ENCODE results near the gene NEK7. TPM values are rescaled to one million over a fixed set of nuclear protein-coding genes. Genes with fewer than 3 reads are reported as not detected.

The NEK7 gene
- 8.8 TPM for polyA plus RNA-seq (2013, experiment 1 of 2)
- 9.7 TPM for polyA plus RNA-seq (2013, experiment 2 of 2)

- Histone ChIP-seq H3K14ac (ENCODE audit: low read length) (no peak within 1 kb of the TSS), H3K79me1 (ENCODE audit: low read depth, low read length) (no peaks in the 10 kb centered on the region), H3K23ac (ENCODE audit: low read depth, low read length, poor library complexity) (peak within 1 kb of the TSS; percentile 77), H3K18ac (ENCODE audit: low read length) (peak within 1 kb of the TSS; percentile 95), H3K9me3 (replicated peaks in 1 of 2; ENCODE audit: control insufficient read depth in 2 of 2, insufficient read depth in 1 of 2, low read depth in 1 of 2, low read length in 2 of 2) (no peaks in the 10 kb centered on the region), H3K36me3 (replicated peaks in 1 of 2; ENCODE audit: control insufficient read depth in 2 of 2, insufficient read depth in 2 of 2, low read length in 2 of 2) (no peaks in the 10 kb centered on the region), H2AK5ac (ENCODE audit: low read depth, low read length) (no peak within 1 kb of the TSS), H2BK12ac (ENCODE audit: low read length) (no peak within 1 kb of the TSS), H3K27me3 (ENCODE audit: control insufficient read depth in 3 of 3, insufficient read depth in 3 of 3, low read depth in 1 of 3, low read length in 3 of 3) (no peaks in the 10 kb centered on the region), H3K27ac (replicated peaks; ENCODE audit: low read length) (peak within 1 kb of the TSS; percentile 81), H4K8ac (ENCODE audit: low read depth, low read length) (no peak within 1 kb of the TSS), H2BK15ac (ENCODE audit: low read length) (no peak within 1 kb of the TSS), H2AFZ (ENCODE audit: low read length) (peak within 1 kb of the TSS; percentile 96), H3K9ac (ENCODE audit: low read depth, low read length, poor library complexity) (peak within 1 kb of the TSS; percentile 87), H2BK120ac (ENCODE audit: low read depth, low read length) (no peak within 1 kb of the TSS), H3K4ac (ENCODE audit: low read length) (no peak within 1 kb of the TSS), H2BK5ac (ENCODE audit: low read length) (peak within 1 kb of the TSS; percentile 29), H3K4me1 (ENCODE audit: control insufficient read depth in 2 of 2, insufficient read depth in 1 of 2, low read depth in 1 of 2, low read length in 2 of 2) (peaks cover 5 to 11% of the 10 kb centered on the region in 2 donors), H4K91ac (ENCODE audit: low read depth, low read length, poor library complexity) (no peak within 1 kb of the TSS), H3K4me2 (ENCODE audit: insufficient read depth, low read length, poor library complexity, severe bottlenecking) (peak within 1 kb of the TSS; percentile 74), H3K4me3 (ENCODE audit: low read length in 2 of 2) (peak within 1 kb of the TSS; percentile 56 to 94)
- WGBS, 2 donors (ENCODE audit: extremely low coverage in 2 of 2, insufficient read length in 2 of 2, insufficient replicate concordance in 1 of 2) = no CpG with 5 or more reads among the region's 63 CpGs
- peak; percentile 75 for DNase-seq (ENCODE audit: low spot score)
Observed at GRCh38 chr1:198156745-198157240, at the start of gene NEK7. Gene NEK7, plus strand, starts transcription at chr1:198156998. Its CDS starts 75,583 bp downstream, at chr1:198232581.

GRCh38 chr1:198107091-198107501 is 49.7 kb upstream of the NEK7 start:
- no peak overlapping the region for H2BK15ac ChIP-seq (ENCODE audit: low read length)
- no peaks in the 10 kb centered on the region for H3K27me3 ChIP-seq (ENCODE audit: control insufficient read depth in 3 of 3, insufficient read depth in 3 of 3, low read depth in 1 of 3, low read length in 3 of 3)
- H4K91ac ChIP-seq (ENCODE audit: low read depth, low read length, poor library complexity) = no peak overlapping the region
- DNase-seq (ENCODE audit: low spot score) = no peak
- no peaks in the 10 kb centered on the region for H3K79me1 ChIP-seq (ENCODE audit: low read depth, low read length)
- H3K4me3 ChIP-seq (ENCODE audit: low read length in 2 of 2) = no peak overlapping the region
- no peak overlapping the region for H3K14ac ChIP-seq (ENCODE audit: low read length)
- no peaks in the 10 kb centered on the region for H3K9me3 ChIP-seq (replicated peaks in 1 of 2; ENCODE audit: control insufficient read depth in 2 of 2, insufficient read depth in 1 of 2, low read depth in 1 of 2, low read length in 2 of 2)
- H2BK5ac ChIP-seq (ENCODE audit: low read length) = no peak overlapping the region
- no peaks in the 10 kb centered on the region for H3K36me3 ChIP-seq (replicated peaks in 1 of 2; ENCODE audit: control insufficient read depth in 2 of 2, insufficient read depth in 2 of 2, low read length in 2 of 2)
- no CpG with 5 or more reads among the region's 2 CpGs for WGBS, 2 donors (ENCODE audit: extremely low coverage in 2 of 2, insufficient read length in 2 of 2, insufficient replicate concordance in 1 of 2)
- H3K18ac ChIP-seq (ENCODE audit: low read length) = no peak overlapping the region
- no peak overlapping the region for H3K9ac ChIP-seq (ENCODE audit: low read depth, low read length, poor library complexity)
- no peak overlapping the region for H3K4me2 ChIP-seq (ENCODE audit: insufficient read depth, low read length, poor library complexity, severe bottlenecking)
- H2BK12ac ChIP-seq (ENCODE audit: low read length) = no peak overlapping the region
- no peak overlapping the region for H3K27ac ChIP-seq (replicated peaks; ENCODE audit: low read length)
- no peaks in the 10 kb centered on the region for H3K4me1 ChIP-seq (ENCODE audit: control insufficient read depth in 2 of 2, insufficient read depth in 1 of 2, low read depth in 1 of 2, low read length in 2 of 2)
- H2BK120ac ChIP-seq (ENCODE audit: low read depth, low read length) = no peak overlapping the region
- H2AFZ ChIP-seq (ENCODE audit: low read length) = no peak overlapping the region
- no peak overlapping the region for H4K8ac ChIP-seq (ENCODE audit: low read depth, low read length)
- H3K4ac ChIP-seq (ENCODE audit: low read length) = no peak overlapping the region
- H3K23ac ChIP-seq (ENCODE audit: low read depth, low read length, poor library complexity) = no peak overlapping the region
- H2AK5ac ChIP-seq (ENCODE audit: low read depth, low read length) = no peak overlapping the region

GRCh38 chr1:198108636-198109370 is 48.0 kb upstream of the NEK7 start:
- Histone ChIP-seq H3K9me3 (replicated peaks in 1 of 2; ENCODE audit: control insufficient read depth in 2 of 2, insufficient read depth in 1 of 2, low read depth in 1 of 2, low read length in 2 of 2) (no peaks in the 10 kb centered on the region), H3K4ac (ENCODE audit: low read length) (no peak overlapping the region), H3K23ac (ENCODE audit: low read depth, low read length, poor library complexity) (no peak overlapping the region), H3K79me1 (ENCODE audit: low read depth, low read length) (no peaks in the 10 kb centered on the region), H3K18ac (ENCODE audit: low read length) (no peak overlapping the region), H2BK120ac (ENCODE audit: low read depth, low read length) (no peak overlapping the region), H3K14ac (ENCODE audit: low read length) (no peak overlapping the region), H2BK12ac (ENCODE audit: low read length) (no peak overlapping the region), H3K4me3 (ENCODE audit: low read length in 2 of 2) (no peak overlapping the region), H3K27ac (replicated peaks; ENCODE audit: low read length) (no peak overlapping the region), H3K4me2 (ENCODE audit: insufficient read depth, low read length, poor library complexity, severe bottlenecking) (no peak overlapping the region), H2BK15ac (ENCODE audit: low read length) (no peak overlapping the region), H2BK5ac (ENCODE audit: low read length) (no peak overlapping the region), H4K91ac (ENCODE audit: low read depth, low read length, poor library complexity) (no peak overlapping the region), H2AK5ac (ENCODE audit: low read depth, low read length) (no peak overlapping the region), H4K8ac (ENCODE audit: low read depth, low read length) (no peak overlapping the region), H3K36me3 (replicated peaks in 1 of 2; ENCODE audit: control insufficient read depth in 2 of 2, insufficient read depth in 2 of 2, low read length in 2 of 2) (no peaks in the 10 kb centered on the region), H2AFZ (ENCODE audit: low read length) (no peak overlapping the region), H3K9ac (ENCODE audit: low read depth, low read length, poor library complexity) (no peak overlapping the region), H3K27me3 (ENCODE audit: control insufficient read depth in 3 of 3, insufficient read depth in 3 of 3, low read depth in 1 of 3, low read length in 3 of 3) (no peaks in the 10 kb centered on the region), H3K4me1 (ENCODE audit: control insufficient read depth in 2 of 2, insufficient read depth in 1 of 2, low read depth in 1 of 2, low read length in 2 of 2) (no peaks in the 10 kb centered on the region)
- no CpG with 5 or more reads among the region's 1 CpG for WGBS, 2 donors (ENCODE audit: extremely low coverage in 2 of 2, insufficient read length in 2 of 2, insufficient replicate concordance in 1 of 2)
- DNase-seq (ENCODE audit: low spot score) = no peak

- no peak for DNase-seq (ENCODE audit: low spot score)
- Histone ChIP-seq H3K79me1 (ENCODE audit: low read depth, low read length) (no peaks in the 10 kb centered on the region), H2BK15ac (ENCODE audit: low read length) (no peak overlapping the region), H3K36me3 (replicated peaks in 1 of 2; ENCODE audit: control insufficient read depth in 2 of 2, insufficient read depth in 2 of 2, low read length in 2 of 2) (no peaks in the 10 kb centered on the region), H2BK12ac (ENCODE audit: low read length) (no peak overlapping the region), H2BK5ac (ENCODE audit: low read length) (no peak overlapping the region), H3K4me1 (ENCODE audit: control insufficient read depth in 2 of 2, insufficient read depth in 1 of 2, low read depth in 1 of 2, low read length in 2 of 2) (no peaks in the 10 kb centered on the region), H3K14ac (ENCODE audit: low read length) (no peak overlapping the region), H3K9me3 (replicated peaks in 1 of 2; ENCODE audit: control insufficient read depth in 2 of 2, insufficient read depth in 1 of 2, low read depth in 1 of 2, low read length in 2 of 2) (no peaks in the 10 kb centered on the region), H4K8ac (ENCODE audit: low read depth, low read length) (no peak overlapping the region), H4K91ac (ENCODE audit: low read depth, low read length, poor library complexity) (no peak overlapping the region), H2BK120ac (ENCODE audit: low read depth, low read length) (no peak overlapping the region), H3K4me3 (ENCODE audit: low read length in 2 of 2) (no peak overlapping the region), H2AFZ (ENCODE audit: low read length) (no peak overlapping the region), H2AK5ac (ENCODE audit: low read depth, low read length) (no peak overlapping the region), H3K27me3 (ENCODE audit: control insufficient read depth in 3 of 3, insufficient read depth in 3 of 3, low read depth in 1 of 3, low read length in 3 of 3) (no peaks in the 10 kb centered on the region), H3K27ac (replicated peaks; ENCODE audit: low read length) (no peak overlapping the region), H3K23ac (ENCODE audit: low read depth, low read length, poor library complexity) (no peak overlapping the region), H3K18ac (ENCODE audit: low read length) (no peak overlapping the region), H3K4ac (ENCODE audit: low read length) (no peak overlapping the region), H3K9ac (ENCODE audit: low read depth, low read length, poor library complexity) (no peak overlapping the region), H3K4me2 (ENCODE audit: insufficient read depth, low read length, poor library complexity, severe bottlenecking) (no peak overlapping the region)
Observed at GRCh38 chr1:198109371-198109715, 47.5 kb upstream of the NEK7 start.
